Stimulated activated CD4-positive, alpha-beta T cell treated with anti-CD3 and anti-CD28 coated beads, Interleukin-1b, Interleukin-23, amount 100 ng/mL, for 48 hours (primary cell): ENCODE results near the gene CEP63.

Experiments used
- DNase-seq: peaks from one replicate; pipeline ENCODE4 v3.0.0-alpha.2; 2020

CEP63 gene

DNA sequence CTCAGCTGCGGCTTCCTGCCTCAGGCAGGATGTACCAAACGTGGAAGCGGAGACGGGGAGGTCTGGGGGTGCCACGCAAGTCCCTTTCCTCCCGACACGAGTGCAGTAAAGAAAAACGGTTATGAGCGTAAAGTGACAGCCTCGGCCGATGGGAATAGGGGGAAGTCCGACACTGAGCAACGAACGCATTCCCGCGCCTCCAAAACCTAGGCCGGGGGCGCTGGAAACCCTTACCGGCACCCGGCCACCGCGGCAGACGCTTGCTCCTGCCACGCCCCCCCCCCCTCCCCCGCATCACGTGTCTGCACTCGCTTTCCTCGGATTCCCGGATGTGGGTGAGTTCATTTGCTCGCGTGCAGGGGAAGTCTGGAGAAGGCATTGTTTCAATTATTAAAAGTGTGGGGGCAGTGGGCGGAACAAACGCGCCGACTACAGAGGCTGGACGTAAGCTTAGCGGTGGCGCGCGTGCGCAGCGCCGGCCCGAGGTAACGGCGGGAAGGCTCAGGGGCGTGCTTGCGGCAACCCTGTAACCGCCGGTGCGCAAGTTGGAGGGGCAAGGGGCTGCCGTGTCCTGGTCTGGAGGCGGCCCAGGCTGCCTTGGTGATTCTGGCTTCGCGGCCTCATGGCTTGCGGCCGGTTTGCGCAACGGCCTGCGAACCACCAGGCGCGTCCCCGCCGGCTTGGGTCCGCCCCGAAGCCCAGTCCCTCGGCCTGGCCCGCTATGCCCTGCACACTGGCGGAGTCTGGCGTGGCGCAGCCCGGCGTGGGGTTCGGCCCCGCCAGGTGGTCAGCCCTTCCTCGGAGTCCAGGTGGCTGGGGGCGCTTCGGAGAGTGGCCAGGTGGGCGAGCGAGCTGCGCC is at the start of gene CEP63, which contains the start of gene ANAPC13:
CEP63 (plus strand) TSS at position 340 of the 859 bp plus-strand sequence. CDS start 9,264 bp downstream, outside the sequence.
ANAPC13 (minus strand) TSS at position 268 of the 859 bp plus-strand sequence. CDS start 3,081 bp downstream, outside the sequence.
- DNase-seq = peak; percentile 95

GRCh38 chr3:134437211-134437752 is 48.6 kb upstream of the CEP63 start:
- no peak for DNase-seq

GRCh38 chr3:134441321-134441720 is 44.5 kb upstream of the CEP63 start:
- DNase-seq = no peak

DNA sequence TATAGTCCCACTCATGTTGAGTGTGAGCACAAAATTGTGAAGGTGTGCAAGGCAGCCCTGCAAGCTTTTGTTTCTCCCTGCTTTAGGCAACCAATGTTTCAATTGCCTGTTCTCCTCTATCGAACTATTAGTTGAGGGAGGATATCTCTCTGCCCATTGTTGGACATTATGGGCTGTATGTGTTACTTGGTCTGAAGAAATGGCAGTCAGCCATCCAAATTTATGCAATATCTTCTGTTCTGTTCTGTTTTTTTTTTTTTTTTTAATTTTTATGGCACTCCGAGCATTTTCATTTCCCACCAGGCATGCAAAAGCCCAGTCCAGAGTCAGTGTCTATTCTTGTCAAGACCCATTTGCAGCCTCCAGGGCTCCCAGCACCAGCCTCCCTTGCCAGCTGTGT is 44.0 kb upstream of the CEP63 start:
- no peak for DNase-seq

- no peak for DNase-seq
Observed at GRCh38 chr3:134445095-134445494, 40.8 kb upstream of the CEP63 start.

GRCh38 chr3:134445636-134446035 is 40.2 kb upstream of the CEP63 start:
- no peak for DNase-seq

DNA sequence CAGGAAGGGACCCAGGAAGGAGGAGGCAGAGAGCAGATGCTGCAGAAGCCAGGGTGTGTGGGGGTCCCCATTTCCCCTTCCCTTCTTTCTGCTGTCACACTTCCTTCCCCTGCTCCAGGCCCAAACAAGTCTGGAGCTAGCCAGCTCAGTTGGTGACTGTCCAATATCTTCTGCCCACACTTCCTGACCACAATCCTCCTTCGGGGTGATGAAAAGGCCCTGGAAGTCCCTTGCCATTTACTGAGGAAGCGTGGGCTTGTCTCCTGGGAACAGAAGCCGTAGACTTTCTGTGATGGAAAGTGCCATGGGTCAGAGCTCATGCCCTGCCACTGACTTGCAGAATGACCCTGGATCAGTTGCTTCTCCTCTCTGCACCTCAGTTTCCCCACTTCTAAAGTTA is 39.1 kb upstream of the CEP63 start:
- no peak for DNase-seq

DNA sequence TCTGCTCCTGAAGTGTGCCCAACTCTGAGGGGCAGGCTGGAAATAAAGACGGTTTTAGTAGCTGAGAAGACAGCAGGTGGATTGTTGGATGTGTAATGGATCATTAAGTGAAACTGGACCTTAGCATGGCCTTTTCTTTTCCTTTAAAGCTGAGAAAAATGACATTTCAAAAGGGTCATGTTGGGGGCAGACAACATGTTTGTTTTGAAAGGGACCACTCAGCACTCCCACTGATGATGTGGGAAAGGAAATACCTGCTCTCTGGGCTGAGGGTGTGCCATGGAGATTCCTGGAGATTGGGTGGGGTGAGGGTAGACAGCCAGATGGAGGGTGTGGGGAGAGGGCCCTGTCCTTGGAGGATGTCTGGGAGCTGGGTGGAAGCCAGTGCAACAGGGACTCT is 38.5 kb upstream of the CEP63 start:
- no peak for DNase-seq

- no peak for DNase-seq
Observed at GRCh38 chr3:134448664-134449063, 37.2 kb upstream of the CEP63 start.

DNA sequence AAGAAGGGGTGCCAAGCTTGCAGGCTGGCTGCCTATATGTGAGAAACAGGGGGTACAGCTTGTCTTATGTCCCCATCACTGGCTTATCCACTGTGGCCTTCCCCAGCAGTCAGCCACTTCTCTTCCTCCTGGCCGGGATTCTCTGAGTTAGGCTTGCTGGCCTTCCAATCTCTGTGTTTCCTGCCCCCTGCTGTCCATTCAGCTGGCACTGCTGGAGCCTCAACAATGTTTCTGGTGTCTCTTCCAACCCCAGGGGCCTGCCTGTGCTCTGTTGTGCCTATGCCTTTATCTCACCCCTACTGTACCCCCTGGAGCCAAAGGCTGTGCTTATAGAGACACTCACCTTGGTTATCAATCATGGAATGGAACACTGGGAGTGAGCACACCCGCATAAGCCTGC is 36.6 kb upstream of the CEP63 start:
- no peak for DNase-seq

DNA sequence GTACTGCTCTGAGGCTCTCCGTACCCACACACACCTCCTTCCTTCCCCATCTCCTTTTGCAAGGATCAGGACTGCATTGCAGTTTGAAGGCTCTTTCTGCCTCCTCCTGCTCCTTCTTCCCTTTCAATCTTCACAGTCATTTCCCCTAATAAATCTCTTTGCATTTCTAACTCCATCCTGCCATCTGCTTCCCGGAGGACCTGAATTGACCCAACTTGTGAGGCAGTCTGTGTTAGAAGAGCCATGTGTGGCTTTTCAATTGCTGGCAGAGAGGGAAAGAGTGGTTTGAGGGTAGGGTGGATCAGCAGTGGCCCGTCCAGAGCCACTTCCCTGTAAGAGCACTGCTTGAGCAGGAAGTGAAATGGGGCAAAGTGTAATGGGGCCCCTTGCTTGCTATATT is 35.9 kb upstream of the CEP63 start:
- no peak for DNase-seq

DNA sequence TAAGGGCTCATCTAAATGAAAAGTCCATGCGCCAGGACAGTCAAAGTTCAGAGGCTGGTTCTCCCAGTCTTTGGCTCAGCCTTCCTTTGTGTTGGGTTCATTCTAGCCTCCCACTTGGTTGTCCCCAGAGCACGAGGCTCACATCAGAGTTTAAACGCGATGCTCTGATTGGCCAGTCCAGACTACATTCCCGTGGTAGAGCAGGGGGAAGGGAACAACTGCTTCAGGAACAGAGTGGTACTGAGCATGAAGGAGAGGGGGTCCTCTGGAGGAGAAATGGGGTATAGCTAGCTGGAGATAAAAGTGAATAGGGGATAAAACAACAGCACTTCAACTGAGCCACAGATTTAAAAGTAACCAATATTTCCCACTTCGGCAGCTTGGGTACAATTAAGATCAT is 32.2 kb upstream of the CEP63 start:
- DNase-seq = no peak

- DNase-seq = no peak
Observed at GRCh38 chr3:134457376-134458074, 28.3 kb upstream of the CEP63 start.

- no peak for DNase-seq
Observed at GRCh38 chr3:134458406-134458945, 27.4 kb upstream of the CEP63 start.

GRCh38 chr3:134459562-134459961 is 26.3 kb upstream of the CEP63 start:
- DNase-seq = no peak

GRCh38 chr3:134460965-134461364 is 24.9 kb upstream of the CEP63 start:
- DNase-seq = no peak

- no peak for DNase-seq
Observed at GRCh38 chr3:134462331-134462941, 23.4 kb upstream of the CEP63 start.

- no peak for DNase-seq
Observed at GRCh38 chr3:134463676-134464063, 22.2 kb upstream of the CEP63 start.

- no peak for DNase-seq
Observed at GRCh38 chr3:134464064-134464688, 21.7 kb upstream of the CEP63 start.

DNA sequence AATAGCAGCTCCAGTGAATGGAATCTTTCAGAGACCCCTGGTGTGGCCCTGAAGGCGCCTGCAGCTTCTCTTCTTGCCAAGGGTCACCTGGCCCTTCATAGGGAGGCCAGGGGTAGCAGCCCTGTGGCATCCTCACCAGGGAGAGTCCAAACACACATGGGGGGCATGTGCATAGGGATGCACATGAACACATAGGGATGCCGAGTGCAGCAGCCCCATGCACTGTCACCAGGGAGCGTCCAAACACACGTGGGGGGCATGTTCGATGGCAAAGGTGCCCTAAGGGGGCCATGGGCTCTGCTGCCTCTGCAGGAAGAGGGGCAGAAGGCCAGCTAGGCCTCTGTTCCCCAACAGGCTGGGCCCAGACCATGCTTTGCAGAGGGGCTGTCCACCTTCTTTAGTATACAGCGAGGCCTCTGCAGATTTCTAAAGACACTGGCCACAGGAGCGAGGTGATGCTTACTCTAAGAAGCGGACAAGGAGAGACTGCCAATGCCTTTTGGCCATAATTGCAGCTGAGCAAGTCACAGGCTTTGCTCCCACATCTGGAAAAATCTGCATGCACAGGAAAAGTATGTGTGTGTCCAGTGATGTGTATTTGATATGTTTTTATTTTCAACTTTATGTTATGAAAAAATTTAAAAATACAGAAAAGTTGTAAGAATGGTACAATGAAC is 21.0 kb upstream of the CEP63 start:
- no peak for DNase-seq

GRCh38 chr3:134466331-134466730 is 19.5 kb upstream of the CEP63 start:
- DNase-seq = no peak

- DNase-seq = no peak
Observed at GRCh38 chr3:134468519-134468918, 17.3 kb upstream of the CEP63 start.
